HG03469 (cell line): ENCODE results near the gene JMJD1C.

Experiments
- ATAC-seq: cut with Tn5 transposase; IDR thresholded peaks from one replicate; pipeline ENCODE4 v1.9.1; 2021; ENCODE audit warnings: mild to moderate bottlenecking, moderate library complexity, moderate number of reproducible peaks; ENCODE audit not compliant: unreplicated experiment

The JMJD1C gene

DNA sequence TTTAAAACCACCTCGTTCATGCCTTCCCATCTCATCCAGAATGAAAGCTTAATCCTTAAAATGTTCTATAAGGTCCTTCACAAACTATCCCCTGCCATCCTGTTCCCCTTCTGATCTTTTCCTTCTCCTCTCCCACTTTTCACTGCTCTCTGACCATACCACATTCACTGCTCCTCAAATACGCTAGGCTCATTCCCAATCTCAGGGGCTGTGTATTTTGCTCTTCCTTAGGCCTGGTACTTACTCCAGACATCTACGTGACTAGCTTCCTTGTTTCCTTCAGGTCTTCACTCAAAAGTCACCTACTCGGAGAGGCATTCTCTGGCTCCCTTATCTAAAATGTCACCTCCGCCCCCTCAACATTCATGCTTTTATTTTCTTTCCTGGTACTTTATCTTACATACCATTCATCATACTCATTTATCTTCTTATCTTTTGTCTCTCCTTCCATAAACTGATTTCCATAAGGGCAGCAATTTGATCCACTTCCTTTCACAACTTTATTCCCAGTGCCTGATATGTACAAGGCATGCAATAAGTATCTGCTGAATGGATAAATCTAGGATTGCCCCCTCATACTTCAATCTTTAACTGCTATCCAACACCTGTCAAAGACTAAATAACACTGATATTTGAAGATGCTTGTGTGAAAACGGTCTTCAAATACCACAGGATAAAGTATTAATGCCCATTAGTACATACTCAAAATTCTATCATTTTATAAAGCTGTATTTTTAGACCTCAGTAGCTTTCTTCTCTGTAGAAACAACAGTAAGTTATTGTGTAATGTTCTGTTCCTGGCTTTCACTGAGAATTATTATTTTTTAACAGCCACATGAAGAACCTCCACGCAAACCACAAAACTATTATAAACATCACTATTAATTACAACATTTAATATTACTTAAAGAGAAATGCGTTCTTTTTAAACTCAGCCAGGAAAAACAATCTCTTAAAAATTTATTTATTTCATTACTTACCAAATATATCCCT lies 27.0 kb downstream of the JMJD1C start:
- no peak for ATAC-seq

DNA sequence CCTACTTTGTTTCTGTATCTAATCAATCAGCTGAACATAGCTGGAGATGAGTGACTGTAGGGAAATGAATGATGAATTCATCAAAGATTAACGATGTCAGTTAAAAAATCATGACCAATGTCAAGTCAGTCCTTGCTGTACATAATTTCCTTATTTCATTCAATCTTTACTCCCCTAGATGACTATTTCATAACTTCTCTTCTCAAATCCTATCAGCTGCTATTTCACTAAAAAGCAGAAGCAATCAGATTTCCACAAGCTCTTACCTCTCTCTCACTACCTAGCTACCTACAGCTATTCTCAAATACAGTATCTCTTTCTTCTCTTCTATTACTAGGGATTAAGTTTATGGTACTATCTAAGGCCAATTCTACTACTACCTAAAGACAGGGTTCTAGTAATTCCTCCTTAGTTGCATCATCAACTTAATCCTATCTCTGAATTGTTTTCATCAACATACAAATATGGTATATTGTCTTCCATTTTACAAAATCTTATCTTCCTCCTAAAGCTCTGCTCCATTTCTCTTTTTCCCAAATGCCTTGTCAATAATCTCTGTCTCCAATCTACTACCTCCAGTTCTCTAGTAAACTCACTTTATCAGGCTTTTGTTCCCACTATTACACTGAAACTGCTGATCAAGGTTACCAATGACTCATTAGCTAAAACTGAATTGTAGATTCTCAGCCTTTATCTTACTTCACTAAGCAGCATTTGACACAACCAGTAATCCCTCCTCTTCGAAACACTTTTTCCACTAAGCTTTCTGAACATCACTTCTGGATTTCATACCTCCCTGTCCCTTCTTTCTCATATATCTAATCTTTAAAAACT lies 28.4 kb downstream of the JMJD1C start:
- ATAC-seq, result no peak

DNA sequence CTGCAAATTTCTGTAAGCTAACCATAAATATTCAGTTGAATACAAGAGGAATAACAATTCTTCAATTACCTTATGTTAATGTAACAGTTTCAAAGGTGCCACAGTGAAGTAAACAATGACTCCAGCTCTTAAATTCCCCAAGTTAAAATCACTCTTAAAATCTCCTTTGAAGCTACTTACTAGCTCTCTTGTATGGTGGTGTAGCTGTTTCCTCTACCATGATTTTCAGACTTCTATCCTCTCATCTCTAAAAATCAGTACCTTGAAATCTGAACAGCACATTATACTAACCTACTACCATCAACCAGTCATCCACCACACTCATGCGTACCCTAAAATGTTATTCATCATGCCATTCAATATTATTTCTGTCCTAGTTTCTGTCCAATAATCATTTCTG lies 29.6 kb downstream of the JMJD1C start:
- ATAC-seq, result no peak

DNA sequence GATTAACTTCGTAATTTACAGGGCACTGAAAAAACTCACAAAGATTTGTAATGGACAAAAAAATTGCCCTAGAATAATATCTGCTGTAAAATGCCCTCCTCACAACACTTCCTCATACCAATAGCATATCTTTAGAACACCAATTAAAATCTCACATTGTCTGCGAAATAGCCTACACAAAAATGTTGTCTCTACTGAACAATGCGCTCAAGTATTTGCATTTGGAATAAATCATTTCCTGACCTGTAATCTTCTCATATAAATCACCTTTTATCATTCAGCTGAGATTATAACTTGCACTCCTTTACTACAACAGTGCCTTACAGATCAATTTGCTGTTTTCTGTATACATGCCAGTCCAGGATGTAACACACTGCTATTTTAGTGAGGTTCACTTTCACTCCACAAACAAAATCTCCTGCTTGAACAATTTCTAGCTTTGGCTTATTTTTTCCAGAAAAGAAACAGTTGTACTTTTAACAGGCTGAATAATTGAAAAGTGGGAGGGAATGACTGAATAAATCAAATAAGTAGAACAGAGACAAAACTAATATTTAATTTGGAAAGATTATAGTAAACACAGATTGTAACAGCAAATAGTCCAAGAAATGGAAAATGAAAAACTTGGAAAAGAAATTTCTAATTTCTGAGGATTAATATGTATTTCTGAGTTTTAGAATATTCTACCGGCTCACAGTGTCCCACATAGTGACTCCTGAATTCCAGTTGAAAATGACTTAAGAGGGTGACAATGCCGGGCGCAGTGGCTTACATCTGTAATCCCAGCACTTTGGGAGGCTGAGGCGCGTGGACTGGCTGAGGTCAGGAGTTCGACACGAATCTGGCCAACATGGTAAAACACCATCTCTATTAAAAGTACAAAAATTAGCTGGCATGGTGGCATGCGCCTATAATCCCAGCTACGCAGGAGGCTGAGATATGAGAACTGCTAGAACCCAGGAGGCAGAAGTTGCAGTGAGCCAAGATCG lies 30.6 kb downstream of the JMJD1C start:
- no peak for ATAC-seq

DNA sequence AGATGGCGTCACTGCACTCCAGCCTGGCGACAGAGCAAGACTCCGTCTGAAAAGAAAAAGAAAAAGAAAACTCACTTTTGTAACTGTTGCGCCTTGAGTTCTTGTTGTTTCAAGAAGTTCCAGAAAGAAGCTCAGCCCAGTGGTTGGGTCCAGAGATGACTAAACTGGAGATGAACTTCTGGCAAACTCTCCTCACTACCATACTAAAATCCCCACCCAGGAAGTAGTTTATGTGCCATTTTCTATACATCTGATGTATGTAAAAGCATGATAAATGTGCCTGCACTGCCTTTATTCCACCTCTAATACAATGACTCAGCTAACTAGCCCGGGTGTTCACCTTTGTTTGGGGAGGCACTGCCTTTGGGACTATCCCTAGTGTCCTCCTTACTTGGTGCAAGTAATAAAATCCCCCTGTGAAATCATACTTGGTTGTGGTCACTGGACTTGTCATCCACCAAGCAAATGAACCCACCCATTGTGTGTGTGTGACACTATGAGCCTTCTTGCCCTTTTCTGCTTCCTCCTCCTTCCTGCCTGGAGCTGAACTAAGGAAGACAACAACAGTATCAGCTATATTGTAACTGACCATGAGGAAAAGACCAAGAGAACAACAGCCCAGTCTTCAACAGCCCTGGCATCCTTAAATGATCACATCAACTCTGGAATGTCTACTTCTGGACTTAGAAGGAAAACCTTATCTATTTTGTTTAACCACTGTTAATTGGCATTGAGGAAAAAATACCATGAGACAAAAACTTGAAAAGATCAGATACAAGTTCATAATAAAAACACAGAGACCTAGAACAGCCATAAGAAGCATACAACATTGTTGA lies 33.6 kb downstream of the JMJD1C start:
- peak; percentile 41 for ATAC-seq

DNA sequence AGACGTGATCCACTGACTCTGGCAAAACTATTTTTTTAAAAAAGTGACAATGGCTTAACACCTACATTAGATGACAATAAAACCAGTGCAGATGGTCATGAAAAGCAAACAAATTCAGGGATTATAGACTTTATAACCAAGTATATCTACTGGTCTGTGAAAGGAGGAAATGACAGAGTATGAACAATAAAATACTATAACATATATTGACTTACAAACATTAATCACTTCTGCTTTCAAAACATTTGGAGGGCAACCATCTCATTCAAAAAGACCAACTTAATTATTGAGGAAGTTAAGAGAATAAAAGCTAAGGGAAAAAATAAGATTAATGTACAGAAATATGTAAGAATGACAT lies 34.8 kb downstream of the JMJD1C start:
- no peak for ATAC-seq

DNA sequence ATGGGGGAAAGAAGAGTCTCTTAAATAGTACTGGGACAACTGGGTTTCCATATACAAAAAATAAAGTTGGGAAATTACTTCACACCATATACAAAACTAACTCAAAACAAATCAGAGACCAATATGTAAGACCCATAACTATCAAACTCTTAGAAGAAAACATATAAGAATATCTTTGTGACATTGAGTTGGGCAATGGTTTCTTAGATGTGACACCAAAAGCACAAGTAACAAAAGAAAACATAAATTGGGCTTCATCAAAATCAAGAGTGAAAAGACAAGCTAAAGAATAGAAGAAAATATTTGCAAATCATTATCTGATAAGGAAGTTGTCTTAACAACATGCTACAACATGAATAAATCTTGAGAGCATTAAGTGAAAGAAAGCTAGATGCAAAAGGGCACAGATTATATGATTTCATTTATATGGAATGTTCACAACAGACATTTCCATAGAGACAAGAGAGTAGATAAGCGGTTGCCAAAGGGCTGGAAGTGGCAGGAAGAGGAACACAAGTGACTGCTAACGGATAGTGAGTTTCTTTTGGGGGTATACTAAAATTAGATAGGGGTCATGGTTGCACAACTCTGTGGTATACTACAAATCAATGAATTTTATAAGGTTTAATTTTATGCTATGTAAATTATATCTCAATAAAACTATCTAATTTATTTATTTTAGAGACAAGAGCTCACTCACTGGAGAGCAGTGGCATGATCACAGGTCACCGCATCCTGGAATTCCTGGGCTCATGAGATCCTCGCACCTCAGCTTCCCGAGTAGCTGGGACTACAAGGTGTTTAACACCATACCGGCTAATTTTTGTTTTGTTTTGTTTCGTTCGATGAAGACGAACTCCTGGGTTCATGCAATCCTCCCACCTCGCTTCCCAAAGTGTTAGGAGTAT lies 35.4 kb downstream of the JMJD1C start:
- ATAC-seq, result no peak

DNA sequence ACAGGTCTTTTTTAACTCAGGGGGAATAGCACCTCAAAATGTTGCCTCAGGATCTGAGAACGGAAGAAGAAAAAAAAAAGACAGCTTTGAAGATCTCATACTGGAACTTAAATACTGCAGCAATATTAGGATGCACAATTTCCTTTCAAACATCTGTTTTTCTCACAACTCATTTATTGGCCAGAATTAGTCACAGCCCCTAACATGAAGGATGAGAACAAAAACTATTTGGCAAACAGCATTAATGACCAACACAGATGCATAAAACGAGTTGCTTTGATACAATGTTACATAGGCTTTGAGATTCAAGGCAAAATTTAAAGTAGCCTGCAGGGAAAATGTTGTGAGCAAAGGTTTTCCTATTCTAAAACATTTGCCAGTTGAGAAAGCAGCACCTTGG lies 36.5 kb downstream of the JMJD1C start:
- no peak for ATAC-seq

DNA sequence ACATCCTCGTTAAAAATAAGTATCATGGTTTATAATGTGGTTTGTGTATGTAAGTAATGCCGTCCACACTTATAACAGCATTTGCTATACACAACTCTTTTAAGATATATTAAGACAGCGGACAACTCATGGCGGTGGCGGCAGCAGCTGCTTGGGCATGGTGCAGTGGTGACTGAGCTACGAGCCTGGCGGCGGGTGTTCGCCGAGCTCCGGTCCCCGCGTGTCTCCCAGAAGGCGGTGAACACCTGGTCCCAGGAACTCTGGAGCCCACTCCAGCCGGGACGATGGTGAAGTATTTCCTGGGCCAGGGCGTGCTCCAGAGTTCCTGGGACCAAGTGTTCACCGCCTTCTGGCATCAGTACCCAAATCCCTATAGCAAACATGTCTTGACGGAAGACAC lies 38.8 kb downstream of the JMJD1C start:
- ATAC-seq, result no peak

DNA sequence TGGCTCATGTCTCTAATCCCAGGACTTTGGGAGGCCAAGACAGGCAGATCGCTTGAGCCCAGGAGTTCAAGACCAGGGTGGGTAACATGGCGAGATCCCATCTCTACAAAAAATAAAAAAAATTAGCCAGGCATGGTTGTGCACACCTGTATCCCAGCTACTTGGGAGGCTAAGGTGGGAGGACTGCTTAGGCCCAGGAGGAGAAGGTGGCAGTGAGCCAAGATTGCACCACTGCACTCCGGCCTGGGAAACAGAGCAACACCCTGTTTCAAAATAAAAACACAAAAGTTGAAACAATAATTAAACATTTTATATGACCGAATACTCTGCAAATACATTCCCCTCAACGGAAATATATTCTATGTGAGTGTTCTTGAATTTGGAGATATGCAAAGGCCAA lies 40.3 kb downstream of the JMJD1C start:
- ATAC-seq, result no peak

DNA sequence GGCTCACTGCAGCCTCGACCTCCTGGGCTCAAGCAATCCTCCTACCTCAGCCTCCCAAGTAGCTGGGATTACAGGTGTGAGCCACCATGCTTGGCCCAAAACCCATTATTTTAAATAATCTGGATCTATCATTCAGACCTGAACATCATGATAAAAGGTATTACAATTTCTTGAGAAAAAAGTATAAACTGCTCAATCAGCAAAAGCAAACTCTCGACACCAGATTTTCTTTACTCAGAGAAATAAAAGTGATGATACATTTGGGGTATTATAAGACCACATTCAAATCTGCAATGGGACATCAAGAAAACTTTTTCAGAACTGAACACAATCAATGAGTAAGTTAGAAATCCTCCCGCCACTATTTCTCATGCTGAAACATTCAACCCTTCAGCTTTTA lies 41.2 kb downstream of the JMJD1C start:
- ATAC-seq, result no peak

DNA sequence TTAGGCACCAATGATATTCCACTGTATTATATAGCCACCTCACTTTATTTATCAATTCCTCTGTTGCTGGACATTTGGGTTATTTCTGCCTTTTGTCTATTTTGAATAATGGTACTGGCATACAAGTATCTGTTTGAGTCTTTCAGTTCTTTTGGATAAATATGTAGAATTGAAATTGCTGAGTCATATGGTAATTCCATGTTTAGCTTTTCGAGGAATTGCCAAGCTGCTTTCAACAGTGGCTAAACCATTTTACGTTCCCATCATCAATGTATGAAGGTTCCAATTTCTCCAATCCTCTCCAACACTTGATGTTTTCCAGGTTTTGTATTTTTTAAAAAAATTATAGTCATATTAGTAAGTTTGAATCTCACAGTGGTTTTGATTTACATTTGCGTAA lies 42.3 kb downstream of the JMJD1C start:
- no peak for ATAC-seq

DNA sequence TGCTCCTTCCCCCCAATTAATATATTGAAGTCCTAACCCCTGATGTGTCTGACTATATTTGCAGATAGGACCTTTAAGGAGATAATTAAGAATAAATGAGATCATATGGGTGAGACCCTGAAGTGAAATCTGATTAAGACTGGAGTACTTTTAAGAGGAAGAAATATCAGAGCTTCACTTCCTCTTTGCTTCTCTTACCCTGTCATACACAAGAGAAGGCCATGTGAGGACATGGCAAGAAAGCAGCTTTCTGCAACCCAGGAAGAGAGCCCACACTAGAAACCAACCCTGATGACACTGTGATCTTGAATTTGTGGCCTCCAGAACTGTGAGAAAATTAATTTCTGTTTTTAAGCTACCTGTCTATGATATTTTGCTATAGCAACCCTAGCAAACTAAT lies 44.2 kb downstream of the JMJD1C start:
- peak; percentile 97 for ATAC-seq

DNA sequence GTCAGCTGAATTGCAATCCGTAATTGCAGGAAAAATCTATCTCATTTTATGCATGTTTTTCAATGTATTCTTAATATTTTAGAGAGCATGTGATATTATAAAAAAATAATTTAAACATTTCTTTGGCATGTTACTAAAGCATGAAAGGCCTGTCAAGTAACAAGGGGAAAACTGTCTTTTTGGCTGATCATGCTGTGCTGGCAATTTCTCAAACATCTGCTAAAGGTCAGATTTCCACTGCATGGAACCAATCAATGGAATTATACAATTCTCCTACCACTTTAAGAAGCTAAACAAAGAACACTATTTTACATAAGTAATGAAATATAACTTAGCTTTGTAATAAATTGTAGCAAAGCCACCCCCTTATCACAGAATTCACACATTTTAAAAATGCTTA lies 49.4 kb downstream of the JMJD1C start:
- ATAC-seq, result no peak

DNA sequence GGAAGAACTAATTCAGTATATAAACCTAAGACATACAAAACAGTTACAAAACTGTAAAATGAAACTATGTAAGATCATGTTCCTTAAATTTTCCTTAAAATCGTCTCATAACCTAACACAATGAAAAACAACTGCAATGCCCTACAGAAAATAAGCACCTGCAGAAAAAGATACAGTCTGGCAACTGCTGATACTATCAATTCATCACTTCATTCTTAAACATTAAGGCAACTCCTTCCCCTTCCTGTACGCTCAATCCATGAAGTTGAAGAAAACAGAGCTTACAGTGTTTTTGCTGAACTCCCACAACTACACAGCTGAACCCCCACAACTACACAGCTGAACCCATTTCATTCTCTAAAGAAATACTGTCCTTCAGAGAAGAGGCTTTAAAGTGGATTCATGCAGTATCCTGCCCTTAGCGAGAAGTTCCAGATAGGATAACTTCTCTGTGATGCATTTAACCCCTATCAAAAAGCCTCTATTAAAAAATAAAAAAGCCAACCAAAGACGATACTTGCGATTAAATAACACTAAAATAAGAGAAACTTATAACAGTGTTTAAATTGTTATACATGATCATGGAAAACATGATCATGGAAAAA lies 50.0 kb downstream of the JMJD1C start:
- no peak for ATAC-seq

DNA sequence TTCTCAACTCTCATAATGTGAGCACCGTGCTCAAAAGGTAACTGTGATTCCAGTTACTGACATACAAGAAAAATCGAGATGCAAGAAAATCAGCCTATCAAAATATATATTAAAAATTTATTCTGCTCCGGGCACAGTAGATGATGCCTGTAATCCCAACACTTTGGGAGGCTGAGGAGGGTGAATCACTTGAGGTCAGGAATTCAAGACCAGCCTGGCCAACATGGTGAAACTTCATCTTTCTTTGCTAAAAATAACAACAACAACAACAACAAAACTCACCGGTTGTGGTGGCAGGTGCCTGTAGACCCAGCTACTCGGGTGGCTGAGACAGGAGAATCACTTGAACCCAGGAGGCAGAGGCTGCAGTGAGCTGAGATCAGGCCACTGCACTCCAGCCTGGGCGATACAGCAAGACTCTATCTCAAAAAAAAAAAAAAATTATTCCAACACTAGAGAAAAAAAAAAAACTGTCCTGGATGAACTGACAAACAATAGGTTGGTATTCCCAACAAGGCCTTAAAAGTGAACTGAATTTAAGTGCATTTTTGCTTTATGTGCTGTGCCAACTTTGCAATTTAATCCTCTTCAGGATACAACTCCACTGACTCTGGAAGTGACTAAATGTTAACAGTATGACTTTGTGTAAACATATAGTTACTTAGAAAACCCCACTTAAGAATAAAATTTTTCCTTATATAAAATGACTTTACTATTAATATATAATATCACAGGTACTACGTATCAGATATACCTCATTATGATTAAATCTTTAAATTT lies 51.1 kb downstream of the JMJD1C start:
- no peak for ATAC-seq

DNA sequence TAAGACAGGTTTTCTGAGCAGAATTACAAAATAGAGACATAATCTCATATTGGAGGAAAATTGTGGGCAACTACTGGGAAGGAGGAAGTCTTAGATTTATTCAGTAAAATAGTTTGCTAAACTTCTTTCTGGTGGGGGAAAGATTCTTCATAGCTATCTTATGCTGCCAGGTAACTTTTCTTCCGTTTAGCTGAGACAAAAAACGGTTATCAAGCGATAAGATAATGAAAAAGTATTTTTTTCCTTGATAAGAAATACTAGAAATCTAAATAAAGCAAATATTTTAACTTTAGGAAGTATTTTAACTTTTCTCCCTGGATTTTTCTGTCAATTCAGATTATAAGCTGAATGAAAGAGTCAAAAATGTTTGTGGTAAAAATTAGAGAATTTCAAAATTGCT lies 52.3 kb downstream of the JMJD1C start:
- no peak for ATAC-seq

DNA sequence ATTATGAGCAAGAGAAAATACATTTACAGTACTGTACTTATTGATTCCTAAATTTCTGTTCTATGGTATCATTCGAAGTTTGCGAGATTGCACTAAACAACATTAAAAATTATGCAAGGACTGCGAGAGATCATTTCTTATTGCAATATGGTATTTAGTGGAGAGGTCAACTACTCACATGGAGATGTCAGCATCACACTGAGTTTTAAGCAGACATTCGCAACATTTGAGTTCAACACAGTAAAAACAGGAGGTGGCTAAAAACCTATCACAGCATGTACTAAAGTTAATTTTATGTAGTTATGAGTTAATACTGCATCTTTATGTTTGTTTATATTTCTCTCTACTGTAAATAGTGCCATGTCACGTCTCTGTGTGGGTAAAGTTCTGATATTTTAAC lies 53.5 kb downstream of the JMJD1C start:
- no peak for ATAC-seq
